VCaP (cell line): ENCODE results near the gene AMN1.
"Not testable (repeated sequence)": the region's sequence is repeated elsewhere in the genome, so short reads cannot be mapped to it uniquely, and the experiment has no call there.

ENCODE experiments used
- H3K27ac ChIP-seq: fragments of 450-650 bp; 2 replicates; pipeline ENCODE4 v1.5.1; 2017
- TF ChIP-seq, protein P1 (sequence below): fragments of 450-650 bp; conservative IDR thresholded peaks from 2 replicates; pipeline ENCODE4 v1.5.1; 2017; ENCODE audit warnings: mild to moderate bottlenecking, moderate library complexity

The AMN1 gene

DNA sequence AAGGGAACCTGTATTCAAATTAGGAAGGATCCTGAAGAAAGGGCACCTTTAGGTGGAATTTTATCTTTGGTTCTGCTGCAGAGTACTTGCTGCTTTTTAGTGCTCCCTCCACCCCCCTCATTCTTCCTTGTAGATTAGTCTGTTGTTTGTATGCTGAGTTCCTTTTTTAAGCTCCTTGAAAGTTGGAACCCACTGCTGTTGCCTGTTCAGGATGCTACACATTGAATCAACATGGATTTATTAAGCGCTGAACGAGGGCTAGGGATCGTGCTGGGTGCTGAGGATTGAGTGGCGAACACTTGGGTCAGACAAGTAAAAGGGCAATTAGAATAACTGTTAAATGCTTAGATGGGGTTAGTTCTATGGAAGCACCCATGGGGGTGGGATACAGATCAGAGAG is 884 bp upstream of the AMN1 start:
- peak overlapping the region; percentile 83 for H3K27ac ChIP-seq
- TF ChIP-seq, protein P1, sequence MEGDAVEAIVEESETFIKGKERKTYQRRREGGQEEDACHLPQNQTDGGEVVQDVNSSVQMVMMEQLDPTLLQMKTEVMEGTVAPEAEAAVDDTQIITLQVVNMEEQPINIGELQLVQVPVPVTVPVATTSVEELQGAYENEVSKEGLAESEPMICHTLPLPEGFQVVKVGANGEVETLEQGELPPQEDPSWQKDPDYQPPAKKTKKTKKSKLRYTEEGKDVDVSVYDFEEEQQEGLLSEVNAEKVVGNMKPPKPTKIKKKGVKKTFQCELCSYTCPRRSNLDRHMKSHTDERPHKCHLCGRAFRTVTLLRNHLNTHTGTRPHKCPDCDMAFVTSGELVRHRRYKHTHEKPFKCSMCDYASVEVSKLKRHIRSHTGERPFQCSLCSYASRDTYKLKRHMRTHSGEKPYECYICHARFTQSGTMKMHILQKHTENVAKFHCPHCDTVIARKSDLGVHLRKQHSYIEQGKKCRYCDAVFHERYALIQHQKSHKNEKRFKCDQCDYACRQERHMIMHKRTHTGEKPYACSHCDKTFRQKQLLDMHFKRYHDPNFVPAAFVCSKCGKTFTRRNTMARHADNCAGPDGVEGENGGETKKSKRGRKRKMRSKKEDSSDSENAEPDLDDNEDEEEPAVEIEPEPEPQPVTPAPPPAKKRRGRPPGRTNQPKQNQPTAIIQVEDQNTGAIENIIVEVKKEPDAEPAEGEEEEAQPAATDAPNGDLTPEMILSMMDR, result no peak

- TF ChIP-seq, protein P1, result no peak
- H3K27ac ChIP-seq, result peak overlapping the region; percentile 83
Observed at GRCh38 chr12:31728289-31728916, 418 bp downstream of the AMN1 start.

GRCh38 chr12:31727192-31727591 is 1.6 kb downstream of the AMN1 start:
- TF ChIP-seq, protein P1, result no peak
- no peak overlapping the region for H3K27ac ChIP-seq

DNA sequence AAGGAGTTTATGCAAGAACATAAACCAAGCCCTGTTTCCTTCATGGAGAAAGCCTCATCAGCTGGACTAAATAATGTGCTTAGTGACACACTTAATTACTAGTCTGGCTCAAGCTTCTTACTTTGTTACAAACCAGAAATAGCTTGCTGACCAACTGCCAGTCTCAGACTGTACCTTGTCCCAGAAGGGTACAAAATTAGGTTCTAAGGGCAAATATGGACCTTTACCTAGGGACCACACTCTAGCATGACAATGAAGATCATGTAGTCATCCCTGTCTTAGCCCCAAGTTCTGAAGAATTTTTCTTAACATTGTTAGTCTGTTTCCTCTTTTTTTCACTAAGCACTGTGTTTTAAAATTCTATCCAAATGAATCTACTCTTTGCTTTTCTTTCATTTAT is 2.2 kb downstream of the AMN1 start:
- H3K27ac ChIP-seq, result no peak overlapping the region
- TF ChIP-seq, protein P1, result no peak

- H3K27ac ChIP-seq, result no peak overlapping the region
- TF ChIP-seq, protein P1, result no peak
Observed at GRCh38 chr12:31724557-31724956, 4.3 kb downstream of the AMN1 start.

DNA sequence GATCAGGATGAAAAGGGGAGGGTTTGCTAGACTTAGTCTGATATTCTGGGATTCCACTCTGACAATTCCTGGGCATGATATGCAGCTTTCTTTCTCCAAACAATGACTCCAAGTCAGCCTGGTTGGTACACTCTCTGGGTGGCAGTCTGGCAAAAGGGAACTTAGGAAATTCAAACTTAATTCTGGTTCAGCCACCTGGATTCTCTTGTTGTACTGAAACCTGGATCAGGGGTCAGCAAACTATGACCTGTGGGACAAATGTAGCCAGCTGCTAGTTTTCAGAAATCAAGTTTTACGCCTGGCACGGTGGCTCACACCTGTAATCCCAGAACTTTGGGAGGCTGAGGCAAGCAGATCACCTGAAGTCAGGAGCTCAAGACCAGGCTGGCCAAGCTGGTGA is 6.2 kb downstream of the AMN1 start:
- H3K27ac ChIP-seq, result no peak overlapping the region
- TF ChIP-seq, protein P1, result no peak

- H3K27ac ChIP-seq, result not testable (repeated sequence)
Observed at GRCh38 chr12:31718542-31719198, 10.2 kb downstream of the AMN1 start.

- not testable (repeated sequence) for H3K27ac ChIP-seq
Observed at GRCh38 chr12:31716998-31717397, 11.8 kb downstream of the AMN1 start.
